ENCODE data around the gene TOX2.

- TF ChIP-seq POLR2A (IDR thresholded peaks at IDR 0.05) (no peak), CTCF (IDR thresholded peaks at IDR 0.05) (no peak)
Observed at GRCh38 chr20:43943725-43944124, 29.1 kb downstream of the TOX2 start.
